ENCODE measurements around the gene COL24A1. TPM values are rescaled to one million over a fixed set of nuclear protein-coding genes. Genes with fewer than 3 reads are reported as not detected.

The COL24A1 gene
- total RNA-seq, 1 donor from 2014 or later = 1.1 TPM

DNA sequence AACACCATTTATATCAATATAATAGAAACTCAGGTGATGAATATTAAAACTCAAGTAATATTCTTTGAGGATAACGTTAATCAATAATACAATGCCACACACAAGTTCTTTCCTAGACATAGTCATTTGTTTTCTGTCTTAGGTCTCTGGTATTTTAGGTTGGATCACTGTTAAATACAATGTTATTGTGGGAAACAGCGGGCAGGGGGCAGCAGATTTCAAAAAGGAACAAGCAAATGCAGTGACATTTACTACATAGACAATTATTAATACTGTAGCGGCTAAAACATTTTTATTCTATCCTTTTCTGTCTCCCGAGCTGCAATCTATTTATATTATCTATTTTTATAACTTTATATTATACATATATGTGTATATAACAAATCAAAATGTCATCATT lies 261.9 kb downstream of the COL24A1 start:
- no peak for ATAC-seq
- Histone ChIP-seq H3K27me3 (ENCODE audit: low read depth) (no peaks in the 10 kb centered on the region), H3K9me3 (no peaks in the 10 kb centered on the region), H3K4me1 (no peaks in the 10 kb centered on the region), H3K27ac (no peak overlapping the region), H3K36me3 (no peaks in the 10 kb centered on the region), H3K4me3 (no peak overlapping the region)
- TF ChIP-seq, protein P1, sequence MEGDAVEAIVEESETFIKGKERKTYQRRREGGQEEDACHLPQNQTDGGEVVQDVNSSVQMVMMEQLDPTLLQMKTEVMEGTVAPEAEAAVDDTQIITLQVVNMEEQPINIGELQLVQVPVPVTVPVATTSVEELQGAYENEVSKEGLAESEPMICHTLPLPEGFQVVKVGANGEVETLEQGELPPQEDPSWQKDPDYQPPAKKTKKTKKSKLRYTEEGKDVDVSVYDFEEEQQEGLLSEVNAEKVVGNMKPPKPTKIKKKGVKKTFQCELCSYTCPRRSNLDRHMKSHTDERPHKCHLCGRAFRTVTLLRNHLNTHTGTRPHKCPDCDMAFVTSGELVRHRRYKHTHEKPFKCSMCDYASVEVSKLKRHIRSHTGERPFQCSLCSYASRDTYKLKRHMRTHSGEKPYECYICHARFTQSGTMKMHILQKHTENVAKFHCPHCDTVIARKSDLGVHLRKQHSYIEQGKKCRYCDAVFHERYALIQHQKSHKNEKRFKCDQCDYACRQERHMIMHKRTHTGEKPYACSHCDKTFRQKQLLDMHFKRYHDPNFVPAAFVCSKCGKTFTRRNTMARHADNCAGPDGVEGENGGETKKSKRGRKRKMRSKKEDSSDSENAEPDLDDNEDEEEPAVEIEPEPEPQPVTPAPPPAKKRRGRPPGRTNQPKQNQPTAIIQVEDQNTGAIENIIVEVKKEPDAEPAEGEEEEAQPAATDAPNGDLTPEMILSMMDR (IDR thresholded peaks at IDR 0.05) = peak; percentile 38
- no peak for DNase-seq
- intact Hi-C loops (cut with DNase I) = no loop called here

DNA sequence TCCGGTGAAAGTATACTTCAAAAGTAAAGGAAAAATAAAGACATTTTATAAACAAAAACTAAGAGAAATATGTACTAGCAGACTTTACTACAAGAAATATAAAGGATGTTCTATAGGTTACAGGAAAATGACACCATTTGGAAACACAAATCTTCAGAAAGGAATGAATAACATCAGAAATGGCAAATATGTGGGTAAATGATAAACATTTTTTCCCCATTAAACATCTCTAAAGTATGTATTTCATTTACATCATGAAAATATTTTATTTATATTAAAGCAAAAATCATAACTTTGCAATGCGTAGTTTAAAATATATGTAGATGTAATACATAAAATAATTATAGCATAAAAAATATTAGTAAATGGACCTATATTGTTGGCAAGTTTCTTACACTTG lies 264.2 kb downstream of the COL24A1 start:
- Histone ChIP-seq H3K4me3 (no peak overlapping the region), H3K36me3 (no peaks in the 10 kb centered on the region), H3K9me3 (no peaks in the 10 kb centered on the region), H3K4me1 (no peaks in the 10 kb centered on the region), H3K27me3 (ENCODE audit: low read depth) (no peaks in the 10 kb centered on the region), H3K27ac (no peak overlapping the region)
- DNase-seq = no peak
- no peak for ATAC-seq
- TF ChIP-seq, protein P1 (IDR thresholded peaks at IDR 0.05) = no peak
- intact Hi-C loops (cut with DNase I) = no loop called here

DNA sequence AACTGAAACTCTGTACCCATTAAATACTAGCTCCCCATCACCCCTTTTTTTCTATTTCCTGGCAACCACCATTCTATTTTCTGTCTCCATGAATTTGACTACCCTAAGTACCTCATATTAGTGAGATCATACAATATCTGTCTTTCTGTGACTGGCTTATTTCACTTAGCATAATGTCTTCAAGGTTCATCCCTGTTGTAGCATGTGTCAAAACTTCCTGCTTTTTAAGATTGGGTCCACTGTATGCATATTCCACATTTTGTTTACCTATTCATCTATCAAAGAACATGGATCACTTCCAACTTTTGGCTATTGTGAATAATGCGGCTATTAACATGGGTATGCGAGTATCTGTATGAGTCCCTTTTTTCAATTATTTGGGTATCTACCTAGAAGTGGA lies 266.7 kb downstream of the COL24A1 start:
- intact Hi-C loops (cut with DNase I) = no loop called here
- no peaks in the 10 kb centered on the region for H3K27me3 ChIP-seq (ENCODE audit: low read depth)
- H3K36me3 ChIP-seq = no peaks in the 10 kb centered on the region
- ATAC-seq (no peak), DNase-seq (no peak)
- H3K27ac ChIP-seq = no peak overlapping the region
- no peaks in the 10 kb centered on the region for H3K4me1 ChIP-seq
- TF ChIP-seq, protein P1 (IDR thresholded peaks at IDR 0.05) = no peak
- no peak overlapping the region for H3K4me3 ChIP-seq
- H3K9me3 ChIP-seq = no peaks in the 10 kb centered on the region

DNA sequence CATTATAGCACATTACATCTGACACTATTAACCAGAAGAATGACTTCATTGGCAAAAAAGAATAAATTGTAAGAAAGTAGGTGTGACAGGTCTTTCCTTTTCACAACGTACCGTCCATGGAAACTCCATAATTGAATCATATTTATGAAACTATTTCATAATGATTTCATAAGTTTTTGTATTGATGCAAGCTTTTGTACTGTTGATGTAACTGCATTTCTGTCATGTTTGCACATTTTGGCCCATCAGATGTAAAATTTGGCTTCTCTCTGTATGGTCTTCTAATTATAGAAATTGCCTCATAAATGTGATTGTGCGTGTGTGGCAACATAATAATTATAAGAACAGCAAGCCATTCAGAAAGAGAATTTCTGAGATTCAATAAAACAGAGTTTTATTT lies 267.7 kb downstream of the COL24A1 start:
- no peak overlapping the region for H3K4me3 ChIP-seq
- H3K36me3 ChIP-seq = no peaks in the 10 kb centered on the region
- DNase-seq (no peak), ATAC-seq (no peak)
- H3K27me3 ChIP-seq (ENCODE audit: low read depth) = no peaks in the 10 kb centered on the region
- no peak overlapping the region for H3K27ac ChIP-seq
- TF ChIP-seq, protein P1 (IDR thresholded peaks at IDR 0.05) = no peak
- H3K4me1 ChIP-seq = no peaks in the 10 kb centered on the region
- H3K9me3 ChIP-seq = no peaks in the 10 kb centered on the region
- intact Hi-C loops (cut with DNase I) = no loop called here

DNA sequence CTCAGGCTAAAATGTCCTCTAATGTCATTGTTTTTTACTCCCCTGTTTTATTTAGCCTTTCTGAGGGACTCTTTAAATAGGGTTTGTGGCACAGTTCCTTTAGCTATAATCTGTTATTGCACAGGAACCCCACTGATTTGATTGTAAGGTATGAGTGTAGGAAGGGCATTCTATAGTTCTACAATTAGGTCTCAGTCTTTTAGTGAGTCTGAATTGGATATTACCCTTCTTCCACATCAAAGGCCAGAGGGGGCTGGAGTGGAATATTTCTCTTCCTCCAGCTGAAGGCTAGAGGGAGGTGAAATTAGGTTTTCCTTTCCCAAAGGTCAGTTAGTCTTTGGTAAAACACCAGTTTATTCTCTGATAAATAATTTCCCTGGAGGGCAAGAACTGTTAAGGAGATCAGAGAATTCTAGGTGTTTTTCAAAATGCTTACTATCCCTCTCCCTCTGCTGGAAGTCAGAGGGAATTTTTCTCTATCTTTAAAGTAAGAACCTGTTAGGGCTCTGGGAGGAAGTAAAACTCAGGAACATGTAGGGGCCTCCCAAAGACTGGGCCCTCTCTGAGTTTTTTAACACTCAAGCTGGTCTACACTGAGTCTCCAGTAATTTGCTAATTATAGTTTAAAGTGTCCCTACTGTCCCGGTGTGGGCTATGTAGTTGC lies 272.1 kb downstream of the COL24A1 start:
- H3K27me3 ChIP-seq (ENCODE audit: low read depth) = no peaks in the 10 kb centered on the region
- H3K27ac ChIP-seq = no peak overlapping the region

More for the DNA sequence above, 272.1 kb downstream of the COL24A1 start:
- no peak for DNase-seq
- H3K36me3 ChIP-seq = no peaks in the 10 kb centered on the region
- no peak for ATAC-seq
- TF ChIP-seq, protein P1 (IDR thresholded peaks at IDR 0.05) = peak; percentile 41
- intact Hi-C loops (cut with DNase I) = no loop called here
- no peaks in the 10 kb centered on the region for H3K4me1 ChIP-seq
- H3K9me3 ChIP-seq = no peaks in the 10 kb centered on the region
- H3K4me3 ChIP-seq = no peak overlapping the region
